ENCODE measurements around the gene ALG14.
"Not testable (repeated sequence)": the region's sequence is repeated elsewhere in the genome, so short reads cannot be mapped to it uniquely, and the experiment has no call there.

The ALG14 gene

DNA sequence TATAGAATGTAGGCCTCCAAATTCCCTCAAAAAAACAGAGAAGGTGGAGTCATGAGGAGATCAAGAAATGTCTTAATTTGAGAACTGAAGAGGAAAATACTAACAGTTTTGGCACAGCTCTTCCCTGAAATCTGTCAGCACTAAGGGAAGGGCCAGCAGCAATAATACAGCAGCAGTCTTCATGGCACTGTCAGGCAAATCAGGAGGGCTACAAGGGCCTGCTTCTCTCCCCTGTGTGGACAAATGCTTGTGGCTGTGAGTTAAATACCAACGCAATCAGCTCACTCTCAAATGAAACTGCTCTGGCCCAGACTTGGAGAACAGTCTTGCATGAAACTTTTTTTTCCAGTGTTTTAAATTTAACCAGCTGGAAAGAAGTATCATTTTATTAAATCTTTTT, 125.3 kb downstream of the ALG14 start:
- no peaks in the 10 kb centered on the region for H3K36me3 ChIP-seq
- TF ChIP-seq, protein P1, sequence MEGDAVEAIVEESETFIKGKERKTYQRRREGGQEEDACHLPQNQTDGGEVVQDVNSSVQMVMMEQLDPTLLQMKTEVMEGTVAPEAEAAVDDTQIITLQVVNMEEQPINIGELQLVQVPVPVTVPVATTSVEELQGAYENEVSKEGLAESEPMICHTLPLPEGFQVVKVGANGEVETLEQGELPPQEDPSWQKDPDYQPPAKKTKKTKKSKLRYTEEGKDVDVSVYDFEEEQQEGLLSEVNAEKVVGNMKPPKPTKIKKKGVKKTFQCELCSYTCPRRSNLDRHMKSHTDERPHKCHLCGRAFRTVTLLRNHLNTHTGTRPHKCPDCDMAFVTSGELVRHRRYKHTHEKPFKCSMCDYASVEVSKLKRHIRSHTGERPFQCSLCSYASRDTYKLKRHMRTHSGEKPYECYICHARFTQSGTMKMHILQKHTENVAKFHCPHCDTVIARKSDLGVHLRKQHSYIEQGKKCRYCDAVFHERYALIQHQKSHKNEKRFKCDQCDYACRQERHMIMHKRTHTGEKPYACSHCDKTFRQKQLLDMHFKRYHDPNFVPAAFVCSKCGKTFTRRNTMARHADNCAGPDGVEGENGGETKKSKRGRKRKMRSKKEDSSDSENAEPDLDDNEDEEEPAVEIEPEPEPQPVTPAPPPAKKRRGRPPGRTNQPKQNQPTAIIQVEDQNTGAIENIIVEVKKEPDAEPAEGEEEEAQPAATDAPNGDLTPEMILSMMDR (IDR thresholded peaks at IDR 0.05; ENCODE audit: low read depth, low read length), result no peak
- H3K4me3 ChIP-seq (ENCODE audit: low read depth, low read length), result no peak overlapping the region
- H3K9me3 ChIP-seq, result no peaks in the 10 kb centered on the region
- H3K27me3 ChIP-seq, result no peaks in the 10 kb centered on the region
- no peak for DNase-seq
- peaks cover 9% of the 10 kb centered on the region; the same call in 1 of the 2 replicates for H3K4me1 ChIP-seq

DNA sequence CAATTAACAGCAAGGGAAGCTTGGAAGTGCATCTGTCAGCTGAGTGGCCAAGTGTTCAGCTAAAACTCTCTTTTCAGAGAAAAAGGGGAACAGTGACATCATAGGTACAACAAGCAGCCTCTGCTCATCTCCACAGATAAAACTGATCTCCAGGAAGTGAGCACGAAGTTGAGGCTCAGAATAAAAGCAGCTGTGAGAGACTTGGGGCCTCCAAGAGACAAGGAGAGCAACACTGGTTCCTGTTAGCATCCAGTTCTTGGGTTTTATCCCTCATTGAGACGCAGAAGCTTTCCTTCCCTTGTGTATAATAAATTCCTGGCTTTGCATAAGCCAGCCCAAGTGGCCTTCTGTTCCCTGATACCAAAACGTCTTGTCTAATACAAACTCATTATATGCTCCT, 125.9 kb downstream of the ALG14 start:
- no peaks in the 10 kb centered on the region for H3K9me3 ChIP-seq
- TF ChIP-seq, protein P1 (IDR thresholded peaks at IDR 0.05; ENCODE audit: low read depth, low read length), result no peak
- no peak for DNase-seq
- peaks cover 9% of the 10 kb centered on the region; the same call in 1 of the 2 replicates for H3K4me1 ChIP-seq
- H3K27me3 ChIP-seq, result no peaks in the 10 kb centered on the region
- no peaks in the 10 kb centered on the region for H3K36me3 ChIP-seq
- no peak overlapping the region for H3K4me3 ChIP-seq (ENCODE audit: low read depth, low read length)

DNA sequence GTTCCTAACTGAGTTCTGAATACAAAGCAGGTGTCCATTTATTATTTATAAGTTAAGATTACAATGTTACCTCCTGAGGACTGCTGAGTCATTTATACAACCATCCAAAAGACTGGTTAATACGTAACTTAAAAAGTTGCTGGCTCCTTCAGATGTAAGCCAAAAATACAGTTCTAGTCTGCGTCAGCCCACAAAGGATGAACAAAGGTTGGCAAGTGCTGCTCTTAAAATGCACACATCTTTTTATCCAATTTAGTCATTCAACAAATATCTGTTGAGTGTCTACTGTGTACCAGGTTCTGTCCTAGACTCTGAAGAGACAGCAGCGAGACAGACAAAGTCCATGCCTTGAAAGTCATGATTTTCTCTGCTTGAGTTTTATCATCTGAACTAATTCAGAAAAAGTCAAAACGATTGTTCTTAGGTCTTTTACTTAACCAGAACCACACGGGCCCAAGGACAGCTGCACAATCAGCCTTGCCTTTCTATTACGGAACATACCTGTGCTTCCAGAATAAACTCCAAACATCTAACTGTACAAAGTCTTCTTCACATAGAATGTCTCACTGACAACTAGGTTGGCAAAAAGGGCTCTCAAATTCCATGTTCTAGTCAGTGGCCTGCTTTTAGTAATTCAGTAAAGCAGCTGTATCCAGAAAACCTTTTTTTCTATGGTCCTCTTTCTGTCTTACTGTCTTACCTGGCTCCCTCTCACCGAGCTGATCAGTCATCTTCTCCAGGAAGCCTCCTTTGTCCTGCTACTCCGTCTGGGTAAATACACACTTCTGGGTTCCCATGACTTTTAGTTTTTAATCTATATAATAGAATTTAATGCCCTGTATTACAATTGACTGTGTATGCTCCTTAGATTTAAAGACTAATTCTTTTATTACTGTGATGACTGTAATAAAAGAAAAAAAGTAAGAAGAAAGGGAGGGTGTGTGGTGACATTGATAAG, 130.3 kb downstream of the ALG14 start:
- TF ChIP-seq, protein P1 (IDR thresholded peaks at IDR 0.05; ENCODE audit: low read depth, low read length), result no peak
- DNase-seq, result no peak
- Histone ChIP-seq H3K36me3 (no peaks in the 10 kb centered on the region), H3K4me3 (ENCODE audit: low read depth, low read length) (no peak overlapping the region), H3K27me3 (no peaks in the 10 kb centered on the region), H3K4me1 (no peaks in the 10 kb centered on the region), H3K9me3 (no peaks in the 10 kb centered on the region)

DNA sequence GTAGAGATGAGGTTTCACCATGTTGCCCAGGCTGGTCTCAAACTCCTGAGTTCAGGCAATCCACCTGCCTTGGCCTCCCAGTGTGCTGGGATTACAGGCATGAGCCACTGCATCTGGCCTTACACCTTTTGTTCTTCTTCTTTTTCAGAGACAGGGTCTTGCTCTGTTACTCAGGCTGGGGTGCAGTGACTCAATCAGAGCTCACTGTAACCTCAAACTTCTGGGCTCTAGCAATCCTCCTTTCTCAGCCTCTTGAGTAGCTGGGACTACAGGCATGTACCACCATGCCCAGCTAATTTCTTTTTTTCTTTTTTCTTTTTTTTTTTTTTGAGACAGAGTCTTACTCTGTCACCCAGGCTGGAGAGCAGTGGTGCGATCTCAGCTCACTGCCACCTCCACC, 131.3 kb downstream of the ALG14 start:
- H3K9me3 ChIP-seq; H3K4me1 ChIP-seq; H3K27me3 ChIP-seq; H3K4me3 ChIP-seq (ENCODE audit: low read depth, low read length); DNase-seq; H3K36me3 ChIP-seq: not testable (repeated sequence)

DNA sequence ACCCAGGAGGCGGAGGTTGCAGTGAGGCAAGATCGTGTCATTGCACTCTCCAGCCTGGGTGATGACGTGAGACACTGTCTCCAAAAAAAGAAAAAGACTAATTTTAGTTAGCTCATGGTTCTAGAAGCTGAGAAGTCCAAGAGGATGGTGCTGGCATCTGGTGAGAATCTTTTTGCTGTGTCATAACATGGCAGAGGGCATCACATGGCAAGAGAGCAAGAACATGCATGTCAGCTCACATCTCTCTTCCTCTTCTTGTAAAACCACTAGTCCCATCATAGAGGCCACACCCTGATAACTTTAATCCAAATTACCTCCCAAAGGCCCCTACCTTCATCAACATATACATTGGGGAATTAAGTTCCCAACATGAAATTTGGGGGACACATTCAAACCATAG, 132.0 kb downstream of the ALG14 start:
- no peak for DNase-seq
- Histone ChIP-seq H3K36me3 (no peaks in the 10 kb centered on the region), H3K4me3 (ENCODE audit: low read depth, low read length) (no peak overlapping the region), H3K9me3 (no peaks in the 10 kb centered on the region), H3K4me1 (no peaks in the 10 kb centered on the region), H3K27me3 (no peaks in the 10 kb centered on the region)
- TF ChIP-seq, protein P1 (IDR thresholded peaks at IDR 0.05; ENCODE audit: low read depth, low read length), result no peak

DNA sequence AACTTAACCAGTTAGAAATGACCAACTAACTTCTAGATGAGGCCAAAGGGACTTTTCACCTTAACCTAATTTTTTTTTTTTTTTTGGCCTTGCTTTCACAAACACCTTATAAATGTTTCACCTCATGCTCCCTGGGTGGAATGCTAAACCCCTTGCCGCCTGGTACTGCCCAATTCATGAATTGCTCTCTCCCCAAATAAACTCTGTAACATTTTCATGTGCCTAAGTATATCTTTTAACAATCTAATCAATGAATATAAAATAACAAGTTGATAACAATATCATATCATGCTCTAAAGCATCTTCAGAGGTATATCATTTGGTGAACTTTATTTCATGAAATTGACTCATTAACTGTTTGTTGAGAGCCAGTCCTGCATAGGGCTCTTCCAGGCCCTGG, 134.9 kb downstream of the ALG14 start:
- TF ChIP-seq, protein P1 (IDR thresholded peaks at IDR 0.05; ENCODE audit: low read depth, low read length), result no peak

More for the DNA sequence above, 134.9 kb downstream of the ALG14 start:
- Histone ChIP-seq H3K9me3 (no peaks in the 10 kb centered on the region), H3K4me3 (ENCODE audit: low read depth, low read length) (no peak overlapping the region), H3K4me1 (no peaks in the 10 kb centered on the region), H3K36me3 (no peaks in the 10 kb centered on the region), H3K27me3 (no peaks in the 10 kb centered on the region)
- DNase-seq, result no peak
